Hematopoietic multipotent progenitor cell treated with erythropoietin and hydrocortisone succinate and interleukin-3 and kit ligand, for 6 days (in vitro differentiated cells): Measurements from ENCODE around the gene OR6N1.

Experiments
- DNase-seq: peaks from one replicate; pipeline ENCODE4 v3.0.0-alpha.2; 2015

Gene OR6N1, protein sequence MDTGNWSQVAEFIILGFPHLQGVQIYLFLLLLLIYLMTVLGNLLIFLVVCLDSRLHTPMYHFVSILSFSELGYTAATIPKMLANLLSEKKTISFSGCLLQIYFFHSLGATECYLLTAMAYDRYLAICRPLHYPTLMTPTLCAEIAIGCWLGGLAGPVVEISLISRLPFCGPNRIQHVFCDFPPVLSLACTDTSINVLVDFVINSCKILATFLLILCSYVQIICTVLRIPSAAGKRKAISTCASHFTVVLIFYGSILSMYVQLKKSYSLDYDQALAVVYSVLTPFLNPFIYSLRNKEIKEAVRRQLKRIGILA

DNA sequence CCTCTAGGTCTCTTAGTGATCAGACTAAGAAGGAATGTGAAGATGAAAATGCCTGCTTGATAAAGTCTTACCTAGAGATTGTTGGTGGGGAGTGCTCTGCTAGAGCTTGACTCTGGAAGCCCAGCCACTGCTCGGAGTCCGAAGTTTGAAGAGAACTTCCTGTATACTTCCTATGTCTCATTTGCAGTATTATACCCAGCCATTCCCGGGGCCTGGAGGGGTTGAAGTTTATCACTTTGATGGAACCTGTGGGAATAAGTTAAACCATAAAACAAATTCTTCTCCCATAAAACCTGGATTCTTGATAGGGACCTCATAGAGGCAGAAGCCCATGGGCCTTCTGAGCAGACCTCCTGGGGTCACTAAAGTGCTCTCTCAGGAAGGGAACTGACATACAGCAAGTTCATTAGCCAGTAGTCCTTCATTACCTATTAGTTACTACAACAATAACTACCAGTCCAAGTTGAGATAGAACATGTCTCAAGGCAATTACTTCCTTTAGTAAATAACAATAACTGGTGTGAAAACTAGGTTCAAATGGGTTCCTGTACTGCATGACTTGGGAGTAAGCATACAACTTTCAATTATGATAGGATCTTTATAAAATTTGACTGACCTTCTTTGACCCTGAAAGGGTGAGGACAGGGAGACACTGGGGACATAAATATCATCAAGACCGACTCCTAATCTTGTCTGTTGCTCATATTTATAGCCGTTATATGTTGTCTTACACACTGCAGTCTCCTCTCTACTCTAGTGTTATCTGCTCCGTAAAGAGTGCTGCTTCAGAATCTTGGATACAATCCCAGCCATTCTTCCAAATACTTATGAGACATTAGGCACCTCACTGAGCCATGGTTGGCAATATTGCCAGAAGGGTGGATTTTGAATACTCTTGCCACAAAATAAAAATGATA is at the start of gene OR6N1:
Gene OR6N1 (minus strand): TSS at position 246 of the 917 bp plus-strand sequence. CDS start 5,513 bp downstream, outside the sequence.
- peak; percentile 13 for DNase-seq

DNA sequence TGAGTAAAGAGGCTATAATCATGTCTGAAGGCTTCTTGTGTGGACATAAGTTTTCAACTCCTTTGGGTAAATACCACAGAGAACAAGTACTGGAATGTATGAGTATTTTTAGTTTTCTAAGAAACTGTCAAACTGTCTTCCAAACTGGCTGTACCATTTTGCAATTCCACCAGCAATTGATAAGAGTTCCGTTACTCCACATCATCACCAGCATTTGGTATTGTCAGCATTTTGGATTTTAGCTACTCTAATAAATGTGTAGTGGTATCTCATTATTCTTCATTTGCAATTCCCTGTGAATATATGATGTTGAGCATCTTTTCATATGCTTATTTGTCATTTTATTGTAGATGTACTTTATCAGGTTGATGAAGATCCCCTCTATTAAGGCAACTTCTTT is 49.7 kb upstream of the OR6N1 start:
- DNase-seq = no peak

DNA sequence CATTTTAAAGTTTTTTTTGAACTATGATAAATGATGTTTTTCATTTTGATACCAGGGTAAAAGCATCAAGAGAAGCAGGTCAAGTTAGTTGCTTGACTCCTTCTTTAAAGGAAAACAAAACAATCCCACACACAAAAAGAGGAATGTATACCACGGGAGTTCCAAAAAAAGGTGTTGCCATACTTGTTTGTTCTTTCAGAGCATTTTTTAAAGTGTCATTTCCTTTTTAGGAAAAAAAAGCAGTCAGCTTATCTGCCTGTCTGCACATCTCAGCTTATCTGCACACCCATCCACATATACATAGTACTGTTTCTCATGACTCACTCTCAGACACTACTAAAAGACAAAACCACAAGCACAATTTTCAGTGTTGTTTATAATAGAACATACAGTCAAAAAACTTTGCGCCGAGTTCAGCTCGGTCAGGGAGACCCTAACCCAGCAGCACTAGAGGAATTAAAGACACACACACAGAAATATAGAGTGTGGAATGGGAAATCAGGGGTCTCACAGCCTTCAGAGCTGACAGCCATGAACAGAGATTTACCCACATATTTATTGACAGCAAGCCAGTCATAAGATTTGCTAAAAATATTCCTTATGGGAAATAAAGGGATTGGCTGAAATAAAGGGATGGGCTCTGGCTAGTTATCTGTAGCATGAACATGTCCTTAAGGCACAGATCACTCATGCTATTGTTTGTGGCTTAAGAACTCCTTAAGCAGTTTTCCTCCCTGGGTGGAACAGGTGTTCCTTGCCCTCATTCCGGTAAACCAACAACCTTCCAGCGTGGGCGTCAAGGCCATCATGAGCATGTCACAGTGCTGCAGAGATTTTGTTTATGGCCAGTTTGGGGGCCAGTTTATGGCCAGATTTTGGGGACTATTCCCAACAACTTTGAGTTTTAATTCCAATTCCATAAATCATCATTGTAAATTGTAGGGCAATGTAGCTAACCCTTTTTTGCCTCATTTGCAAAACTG is 47.8 kb upstream of the OR6N1 start:
- peak; percentile 93 for DNase-seq

DNA sequence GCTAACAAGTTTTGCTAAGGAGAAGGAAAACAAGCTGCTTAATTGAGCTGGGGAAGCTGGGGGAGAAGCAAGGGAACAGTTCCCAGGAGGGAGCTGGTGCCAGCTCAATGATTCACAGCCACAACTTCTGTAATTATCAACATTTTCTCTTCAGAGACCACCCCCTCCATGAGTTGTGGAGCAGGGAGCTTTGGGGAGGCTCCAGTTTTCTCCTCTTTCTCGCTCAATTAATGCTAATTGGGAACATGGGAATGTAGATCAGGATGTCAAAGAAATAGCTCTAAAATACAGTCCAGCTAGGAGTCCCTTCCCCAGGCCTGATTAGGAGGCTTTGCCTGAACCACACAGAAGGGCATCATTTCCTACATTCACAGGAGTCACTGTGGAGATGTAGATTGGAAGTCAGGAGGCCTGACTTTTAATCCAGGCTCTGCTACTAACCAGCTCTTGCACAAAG is 47.0 kb upstream of the OR6N1 start:
- peak; percentile 39 for DNase-seq

DNA sequence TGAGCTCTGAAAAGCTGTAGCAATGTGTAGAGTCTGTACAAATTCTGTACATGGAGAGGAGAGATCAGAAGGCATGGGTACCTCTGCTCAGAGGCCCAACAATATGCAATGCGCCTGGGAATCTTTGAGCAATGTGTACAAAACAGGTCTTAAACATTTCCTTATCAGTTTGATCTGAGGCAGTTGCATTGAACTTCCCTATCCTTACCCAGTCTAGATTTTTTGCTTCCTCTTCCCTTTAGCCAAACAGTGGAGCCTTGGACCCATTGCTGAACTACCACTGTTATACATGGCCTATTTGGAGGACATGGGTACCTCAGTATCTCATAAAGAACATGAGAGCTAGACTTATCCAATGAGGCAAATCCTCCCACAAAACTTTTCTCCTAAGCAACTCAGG is 46.6 kb upstream of the OR6N1 start:
- peak; percentile 65 for DNase-seq

DNA sequence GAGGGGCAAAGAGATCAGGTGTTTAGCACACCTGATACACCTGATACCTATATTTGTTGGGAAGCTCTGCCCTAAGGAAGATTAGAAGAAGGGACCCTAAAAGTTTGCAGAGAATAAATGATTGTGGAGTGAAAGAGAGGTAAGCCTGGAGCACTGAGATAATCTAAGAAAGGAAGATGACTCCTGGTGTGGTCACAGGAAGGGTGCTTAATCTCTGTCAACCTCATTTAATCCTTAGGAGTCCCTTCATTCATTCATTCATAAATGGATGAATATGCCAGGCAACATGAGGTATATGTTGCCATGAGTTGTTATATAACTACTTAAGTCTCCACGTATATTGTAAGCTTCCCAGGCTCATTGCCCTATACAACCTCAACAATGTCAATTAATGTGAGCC is 43.0 kb upstream of the OR6N1 start:
- DNase-seq = peak; percentile 30

DNA sequence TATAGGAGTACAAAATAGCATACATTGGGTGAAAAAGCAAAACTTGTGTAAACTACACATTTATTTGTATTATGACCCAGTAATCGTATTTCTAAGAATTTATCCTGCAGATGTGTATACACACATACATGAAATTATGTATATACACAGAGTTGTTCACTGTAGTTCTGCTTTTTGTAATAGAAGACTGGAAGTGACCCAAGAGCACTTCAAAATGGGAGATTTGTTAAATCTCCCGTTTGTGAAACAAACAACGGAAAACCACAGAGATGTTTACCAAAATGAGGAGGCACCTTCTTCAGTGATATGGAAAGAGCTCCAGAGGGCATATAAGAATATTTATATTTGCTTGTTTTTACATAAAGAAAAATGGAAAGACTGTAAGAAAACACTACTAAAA is 41.2 kb upstream of the OR6N1 start:
- DNase-seq = peak; percentile 36

DNA sequence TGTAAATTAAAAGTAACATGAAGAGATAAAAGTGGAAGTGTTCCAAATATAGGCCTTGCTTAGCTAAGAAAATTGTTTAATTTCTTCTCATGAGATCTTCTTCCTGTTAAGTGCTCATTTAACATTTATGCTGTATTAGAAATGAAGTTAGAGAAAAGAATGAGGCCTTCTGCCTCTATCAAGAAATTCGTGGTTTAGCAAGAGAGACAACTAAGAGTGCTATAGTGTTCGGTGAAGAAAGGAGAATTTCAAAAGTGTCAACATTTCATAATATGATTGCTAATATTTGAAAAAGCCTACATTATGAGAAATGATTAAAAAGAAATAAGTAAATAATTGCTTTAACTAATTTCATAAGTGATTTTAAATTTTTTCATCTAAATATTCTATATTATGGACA is 40.3 kb upstream of the OR6N1 start:
- DNase-seq = no peak

DNA sequence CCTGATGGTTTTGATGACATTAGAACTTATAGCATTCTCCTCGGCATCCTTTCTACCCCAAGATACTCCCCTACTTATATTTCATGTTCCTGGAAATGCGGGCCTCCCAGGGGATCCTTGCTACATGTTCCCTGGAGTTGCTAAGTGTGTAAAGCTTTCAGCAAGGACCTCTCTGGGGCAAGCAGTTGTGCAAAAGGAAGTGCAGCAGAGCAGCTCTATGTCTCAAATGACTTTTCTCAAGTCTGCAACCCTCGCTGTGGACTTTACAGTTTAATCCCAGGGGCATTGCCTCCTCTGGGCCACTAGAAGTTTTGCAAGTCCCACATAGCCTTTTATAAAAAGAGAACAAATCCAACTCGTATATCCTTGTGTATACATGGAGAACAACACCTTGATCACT is 38.3 kb upstream of the OR6N1 start:
- DNase-seq = no peak

DNA sequence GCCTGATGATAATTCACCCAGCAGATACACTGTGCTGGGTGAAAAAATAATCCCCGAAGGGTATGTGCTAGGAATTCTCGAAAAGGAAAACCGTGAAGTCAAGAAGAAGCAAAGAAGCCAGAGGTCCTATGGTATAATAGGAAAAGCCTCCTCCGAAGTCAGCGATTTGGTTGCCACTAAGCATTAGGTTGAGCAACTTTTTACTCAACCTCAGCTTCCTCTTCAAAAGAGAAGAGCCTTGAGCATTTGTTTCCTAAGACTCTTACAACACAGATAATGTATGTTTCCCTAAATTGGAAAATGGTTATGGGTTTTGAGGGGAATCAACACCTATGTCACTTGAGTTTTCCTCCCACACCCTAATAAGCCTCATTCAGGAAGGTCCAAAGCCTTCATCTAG is 37.9 kb upstream of the OR6N1 start:
- DNase-seq = peak; percentile 68

DNA sequence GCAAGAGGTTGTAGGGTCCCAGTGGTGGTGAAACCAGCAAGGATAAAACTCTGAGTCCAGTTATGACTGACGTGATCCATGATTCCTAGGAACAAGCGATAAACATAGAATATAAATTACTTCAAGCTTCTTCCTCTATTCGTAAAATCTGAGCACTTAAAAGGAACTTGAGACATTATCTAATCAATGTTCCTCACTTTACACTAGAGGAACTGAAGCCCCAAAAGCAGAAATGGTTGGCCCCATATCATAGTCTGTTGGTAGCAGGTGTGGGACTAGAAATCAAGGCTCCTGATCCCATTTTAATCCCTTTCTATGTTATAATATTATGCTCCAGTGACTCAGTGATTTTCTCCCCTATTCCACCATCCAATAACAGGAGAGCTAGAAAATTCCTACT is 37.3 kb upstream of the OR6N1 start:
- DNase-seq = peak; percentile 59

DNA sequence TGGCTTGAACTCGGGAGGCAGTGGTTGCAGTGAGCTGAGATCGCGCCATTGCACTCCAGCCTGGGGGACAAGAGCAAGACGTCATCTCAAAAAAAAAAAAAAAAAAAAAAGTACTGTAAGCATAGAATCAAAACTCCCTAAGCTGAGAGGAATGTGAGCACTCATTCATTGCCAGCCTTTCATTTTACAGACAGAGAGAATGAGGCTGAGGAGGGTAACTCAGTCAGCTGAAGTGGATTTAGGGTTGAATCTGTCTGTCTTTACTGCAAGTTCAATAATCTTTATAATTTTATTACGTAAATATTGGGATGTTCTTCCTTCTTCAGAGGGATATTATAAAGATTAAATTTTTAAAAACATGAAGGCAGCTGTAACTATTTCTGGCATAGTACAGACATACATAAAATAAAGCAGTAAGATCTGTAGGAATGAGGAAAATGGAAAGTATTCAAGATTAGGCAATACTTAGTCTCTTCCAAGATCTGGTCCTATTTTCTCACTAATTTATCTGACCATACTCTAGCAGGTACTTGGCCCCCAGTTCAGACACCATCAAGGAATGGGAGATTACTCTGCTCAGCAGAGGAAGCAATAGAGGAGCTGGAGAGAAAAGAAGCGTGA is 35.0 kb upstream of the OR6N1 start:
- no peak for DNase-seq

DNA sequence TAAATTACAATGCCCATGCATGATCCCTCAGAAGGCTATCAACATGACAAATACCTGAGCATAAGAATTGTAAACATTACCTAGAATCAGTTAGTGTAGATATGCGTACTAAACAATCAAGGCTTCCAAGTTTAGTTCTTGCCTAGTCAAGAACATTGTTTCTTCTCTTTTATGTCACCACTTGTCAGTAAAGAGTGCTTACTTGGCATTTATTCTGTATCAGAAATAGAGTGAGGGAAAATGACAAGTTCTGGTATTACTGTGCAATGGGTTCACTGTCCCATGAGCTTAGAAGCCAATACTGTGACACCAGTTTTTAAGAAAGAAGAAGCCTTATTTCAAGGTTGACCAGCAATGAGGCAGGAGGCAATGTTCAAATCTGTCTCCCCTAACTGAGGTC is 31.7 kb upstream of the OR6N1 start:
- DNase-seq = no peak

DNA sequence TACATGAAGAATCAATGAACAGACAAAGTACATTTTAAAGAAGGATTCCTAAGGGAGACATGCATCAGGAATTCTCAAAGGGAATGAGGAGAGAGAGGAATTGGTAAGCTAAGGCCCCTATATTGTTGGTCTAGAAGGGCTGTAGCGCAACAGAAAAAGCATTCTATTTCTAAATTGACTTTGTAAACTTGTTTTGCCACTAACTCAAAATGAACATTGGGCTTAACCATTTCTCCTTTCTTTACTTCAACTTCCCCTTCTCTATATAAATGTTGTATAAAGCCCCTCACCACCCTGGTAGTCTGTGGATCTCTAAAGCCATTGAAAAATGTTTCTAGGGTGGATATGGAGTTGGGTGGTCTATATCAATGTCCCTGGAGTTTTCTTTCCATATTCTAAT is 29.4 kb upstream of the OR6N1 start:
- DNase-seq = no peak

DNA sequence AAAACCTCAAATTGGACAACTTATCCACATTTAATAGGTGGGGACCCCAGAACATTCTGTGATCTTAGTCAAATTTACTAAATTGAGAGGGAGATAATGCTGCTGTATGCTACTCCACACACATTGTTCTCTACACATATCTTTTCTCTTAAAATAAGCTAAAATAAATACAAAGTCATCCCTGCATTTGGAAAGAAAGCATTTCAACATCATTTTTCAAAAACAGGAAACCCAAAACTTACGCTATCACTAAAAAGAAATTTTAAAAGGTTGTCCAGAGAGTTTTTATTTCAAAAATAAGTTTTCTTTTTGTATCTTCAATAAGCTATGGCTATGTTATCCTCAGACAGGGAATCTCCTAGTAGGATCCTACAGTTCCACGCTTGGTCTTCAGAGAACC is 28.5 kb upstream of the OR6N1 start:
- no peak for DNase-seq

DNA sequence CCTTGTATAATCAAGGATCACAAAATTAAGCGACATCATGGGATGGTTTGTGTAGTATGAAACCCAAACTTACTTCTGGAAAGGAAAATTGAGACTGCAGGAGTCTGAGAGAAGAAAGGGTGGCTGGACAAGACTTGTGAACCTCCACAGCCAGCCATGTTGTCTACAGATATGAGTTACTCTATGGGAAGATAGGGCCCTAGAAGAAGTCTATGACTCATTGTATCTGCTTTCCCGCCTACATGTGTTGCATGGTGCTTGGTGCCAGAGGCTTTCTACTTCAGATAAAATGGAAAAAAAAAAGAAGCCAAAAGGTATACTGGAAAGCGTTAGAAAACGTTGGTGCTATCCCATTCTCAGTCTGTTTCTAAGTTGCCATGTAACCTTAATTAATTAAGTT is 27.7 kb upstream of the OR6N1 start:
- DNase-seq = peak; percentile 62

DNA sequence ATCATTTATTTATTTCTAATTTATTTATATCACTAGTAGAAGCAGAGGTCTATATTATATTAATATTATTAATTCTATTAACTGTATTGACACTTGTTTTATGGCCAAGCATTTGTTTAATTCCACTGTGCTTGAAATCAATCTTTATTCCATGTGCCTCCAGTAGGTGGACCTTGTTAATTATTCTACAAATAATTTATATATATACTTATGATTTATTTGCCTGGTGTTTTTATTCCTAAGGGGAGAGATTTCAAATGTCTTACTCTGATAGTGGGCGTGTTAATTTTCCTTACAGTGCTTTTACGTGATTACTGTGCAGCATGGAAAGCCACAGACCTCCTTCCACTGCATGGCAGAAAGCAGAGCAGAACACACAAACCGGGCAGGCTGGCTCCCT is 26.5 kb upstream of the OR6N1 start:
- DNase-seq = peak; percentile 31

DNA sequence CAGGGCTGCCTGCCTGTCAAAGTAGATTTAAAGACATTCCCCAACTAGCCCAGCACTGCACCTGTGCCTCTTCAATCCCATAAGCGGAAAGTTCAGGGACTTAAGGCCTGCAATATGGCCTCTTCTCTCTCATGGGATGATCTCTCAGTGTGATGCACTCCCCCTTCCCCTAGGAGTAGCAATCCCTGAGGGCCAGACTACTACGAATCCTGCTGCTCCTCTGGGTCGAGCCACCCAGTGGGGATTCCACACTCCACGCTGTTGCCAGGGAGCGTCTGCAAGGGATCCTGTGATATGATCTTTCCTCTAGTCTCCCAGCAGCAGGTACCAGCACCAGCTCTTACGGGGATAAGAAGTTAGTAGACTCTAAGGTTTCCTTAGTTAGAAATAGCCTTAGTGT is 22.3 kb upstream of the OR6N1 start:
- DNase-seq = no peak

DNA sequence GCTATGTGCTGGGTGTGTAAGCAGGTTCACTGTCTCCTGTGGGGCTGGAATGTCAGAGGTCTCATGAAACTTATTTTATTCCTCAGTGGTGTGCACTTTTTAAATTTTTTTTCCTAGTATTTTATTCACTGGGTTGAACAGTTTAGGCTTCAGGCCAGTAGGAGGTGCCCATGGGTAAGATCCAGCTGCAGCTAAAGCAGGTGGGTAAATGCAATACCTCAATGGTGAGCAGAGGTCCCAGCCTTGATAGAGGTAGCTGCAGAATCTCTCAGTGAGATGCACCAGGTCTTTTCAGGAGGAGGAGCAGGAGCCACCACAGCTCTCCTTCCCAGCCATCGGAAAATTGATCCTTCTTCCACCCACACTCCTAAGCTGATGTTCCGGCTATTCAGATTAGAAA is 21.6 kb upstream of the OR6N1 start:
- DNase-seq = peak; percentile 50

DNA sequence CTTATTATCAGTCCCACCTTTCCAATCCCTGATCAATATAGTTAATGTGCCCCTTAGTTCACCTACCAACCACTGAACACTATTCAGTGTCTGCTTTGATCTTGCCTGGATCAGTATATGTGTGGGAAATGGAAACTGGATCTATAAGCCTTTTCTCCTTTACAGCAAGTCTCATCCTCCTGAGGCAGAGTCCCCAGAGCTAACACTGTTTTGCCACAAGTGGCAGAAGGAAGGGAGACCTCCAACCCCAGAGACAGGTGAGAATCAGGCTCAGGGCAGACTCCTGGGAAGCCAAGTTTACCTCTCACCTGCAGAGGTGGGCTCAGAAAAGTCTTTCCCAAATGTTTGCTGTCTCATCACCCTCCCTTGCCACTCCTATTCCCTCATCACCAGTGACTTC is 9.1 kb upstream of the OR6N1 start, which contains the start of gene OR6N2:
Gene OR6N2 (minus strand): TSS at position 101 of the 400 bp plus-strand sequence. CDS start 3,569 bp downstream, outside the sequence.
- no peak for DNase-seq

DNA sequence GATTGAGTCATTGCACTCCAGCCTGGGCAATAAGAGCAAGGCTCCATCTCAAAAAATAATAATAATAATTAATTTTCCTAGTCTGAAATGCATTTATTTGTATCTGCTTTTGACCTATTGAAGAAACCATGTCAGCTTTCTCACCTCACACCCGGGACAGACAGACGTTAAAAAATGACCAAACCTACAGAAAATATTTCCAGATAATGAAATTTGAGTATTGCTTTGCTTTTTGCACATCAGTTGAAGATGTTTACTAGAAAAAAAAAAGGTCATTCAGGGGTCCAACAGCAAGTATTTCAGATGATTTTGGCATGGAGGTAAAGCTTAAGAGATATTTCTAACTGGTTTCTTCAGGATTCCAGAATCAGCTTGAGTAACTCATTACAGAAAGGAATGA is 17.6 kb downstream of the OR6N1 start, which contains the start of gene OR6K6:
Gene OR6K6 (plus strand): TSS at position 301 of the 400 bp plus-strand sequence. CDS start 168 bp downstream, outside the sequence.
- DNase-seq = no peak

DNA sequence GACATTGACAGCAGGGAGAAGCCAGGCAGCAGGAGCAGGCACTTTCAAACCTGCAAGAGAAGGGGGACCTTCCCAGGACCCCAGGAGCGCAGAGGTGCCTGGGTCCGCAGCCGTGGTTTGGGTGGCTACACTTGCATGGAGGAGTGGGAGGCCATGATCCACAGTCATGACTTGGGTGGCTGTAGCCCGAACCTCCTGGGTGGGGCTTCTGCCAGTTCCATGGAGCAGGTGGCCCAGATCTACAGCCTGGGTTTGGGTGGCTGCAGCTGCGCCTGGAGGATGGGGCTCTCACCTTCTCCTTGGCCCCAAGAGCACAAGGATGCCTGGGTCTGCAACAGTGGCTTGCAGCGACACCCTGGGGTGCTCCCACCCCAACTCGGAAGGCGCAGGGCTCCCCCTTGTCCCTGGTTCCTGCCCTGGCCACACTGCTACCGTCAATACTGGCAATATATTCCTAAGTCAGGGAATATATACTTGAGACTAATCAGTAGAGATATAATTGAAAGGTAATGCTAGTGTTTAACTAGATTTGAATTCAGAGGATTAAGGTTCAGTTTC is 19.8 kb downstream of the OR6N1 start:
- no peak for DNase-seq
